H1 (cell line): ENCODE data around the gene MICOS13. TPM values are rescaled to one million over a fixed set of nuclear protein-coding genes. Genes with fewer than 3 reads are reported as not detected.

ENCODE experiments used
- ASH2L ChIP-seq: fragments of 200-600, 300-600 bp; sonication (generic); IDR thresholded peaks from one replicate; pipeline ENCODE4 v1.7.1; 2017; ENCODE audit warnings: low read length
- EP300 ChIP-seq, 2 experiments: IDR thresholded peaks; 1 replicate in 1 of 2; 2 replicates in 1 of 2; pipeline ENCODE4 v1.6.1; 2011 to 2012; ENCODE audit warnings: low read depth in 2 of 2, low read length in 2 of 2, mild to moderate bottlenecking in 2 of 2, borderline replicate concordance in 1 of 2, inconsistent platforms in 1 of 2, moderate library complexity in 1 of 2
- HDAC2 ChIP-seq, 2 experiments: fragments of 300-600 bp in 1 of 2; sonication (generic) in 1 of 2; IDR thresholded peaks; 2 replicates each; pipeline ENCODE4 v1.6.1; 2011 to 2012; ENCODE audit warnings: low read depth in 2 of 2, low read length in 2 of 2, mild to moderate bottlenecking in 2 of 2, moderate library complexity in 2 of 2, borderline replicate concordance in 1 of 2, inconsistent platforms in 1 of 2
- MAX ChIP-seq: IDR thresholded peaks from 2 replicates; pipeline ENCODE4 v1.6.1; 2012; ENCODE audit warnings: inconsistent platforms
- PHF8 ChIP-seq: fragments of 200-600 bp; sonication (generic); conservative IDR thresholded peaks from 2 replicates; pipeline ENCODE4 v1.7.1; 2012; ENCODE audit warnings: low read depth, mild to moderate bottlenecking, inconsistent platforms, low read length, moderate library complexity
- POLR2AphosphoS5 ChIP-seq: IDR thresholded peaks from 2 replicates; pipeline ENCODE4 v1.6.1; 2011; ENCODE audit warnings: low read depth, low read length
- RNF2 ChIP-seq: fragments of 200-900, 300-1000 bp; sonication (generic); IDR thresholded peaks from 2 replicates; pipeline ENCODE4 v1.7.1; 2016; ENCODE audit warnings: borderline replicate concordance, low read depth, mild to moderate bottlenecking, antibody characterized with exemption, low read length; ENCODE audit not compliant: poor library complexity, severe bottlenecking; ENCODE audit errors: missing control alignments
- SAP30 ChIP-seq: fragments of 300-600 bp; sonication (generic); IDR thresholded peaks from 2 replicates; pipeline ENCODE4 v1.7.1; 2012; ENCODE audit warnings: low read length, moderate library complexity, mild to moderate bottlenecking, inconsistent platforms; ENCODE audit not compliant: insufficient read depth, insufficient replicate concordance
- SP2 ChIP-seq: IDR thresholded peaks from 2 replicates; pipeline ENCODE4 v1.6.1; 2012; ENCODE audit warnings: mild to moderate bottlenecking, low read length, inconsistent platforms
- polyA plus RNA-seq, 7 experiments: library from polyadenylated mRNA; depleted of rRNA in 3 of 7; stranded (reverse) in 5 of 7; unstranded in 2 of 7; fragments of >200 nt in 5 of 7; fragments of 200-250 nt in 2 of 7; gene quantifications; 1 replicate in 5 of 7; 2 replicates in 1 of 7; 4 replicates in 1 of 7; pipeline versions ENCODE4 v1.2.1 to v1.2.3, GENCODE V29; 2011 to 2013; ENCODE audit warnings: missing spikeins in 2 of 7, mixed read lengths in 2 of 7
- total RNA-seq: library from RNA; stranded (reverse); fragmentation: NEBNext Ultra II Directional; extraction: Animal tissue kit (Norgen Biotek cat#: 25700); gene quantifications from 2 replicates; pipeline ENCODE4 v1.2.1, GENCODE V29; 2021
- TF ChIP-seq, protein P1 (sequence below), 3 experiments: IDR thresholded peaks; 1 replicate in 2 of 3; 2 replicates in 1 of 3; pipeline versions ENCODE4 v1.5.1 to v1.6.1; 2011; ENCODE audit warnings: low read length in 3 of 3, mild to moderate bottlenecking in 3 of 3, inconsistent platforms in 2 of 3, low read depth in 1 of 3, moderate library complexity in 1 of 3; ENCODE audit not compliant: insufficient read depth in 1 of 3; ENCODE audit errors: control extremely low read depth in 1 of 3
- TF ChIP-seq, protein P2 (sequence below): IDR thresholded peaks from 2 replicates; pipeline ENCODE4 v1.6.1; 2012; ENCODE audit warnings: low read length, inconsistent platforms

Gene MICOS13
- total and polyA plus RNA-seq, 2 of the 8 experiments (the other 6 are each of a cell fraction or from before 2014, with no cell fraction given): 17.3 to 36.1 TPM

DNA sequence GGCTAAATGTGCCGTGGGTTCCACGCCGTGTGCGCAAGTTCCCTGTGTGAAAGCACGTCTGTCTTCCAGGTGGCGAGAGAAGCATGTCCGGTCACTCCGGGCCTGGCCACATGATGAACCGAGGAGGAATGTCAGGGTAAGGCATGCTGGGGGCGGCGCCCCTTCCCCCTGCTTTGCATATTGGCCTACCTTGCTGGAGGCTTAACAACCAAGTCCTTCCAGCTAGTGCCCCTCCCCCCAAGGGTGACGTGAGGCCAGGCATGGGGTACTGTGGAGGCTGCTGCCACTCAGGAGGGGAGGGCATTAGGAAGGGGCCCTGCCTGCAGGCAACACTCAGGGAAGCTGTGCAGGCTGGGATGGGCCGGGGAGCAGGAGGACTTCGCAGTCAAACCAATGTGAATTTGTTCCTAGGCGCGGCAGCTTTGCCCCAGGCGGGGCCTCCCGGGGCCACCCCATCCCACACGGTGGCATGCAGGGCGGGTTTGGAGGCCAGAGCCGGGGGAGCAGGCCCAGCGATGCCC, 12.5 kb downstream of the MICOS13 start (continued):
- TF ChIP-seq RNF2 (no peak), PHF8 (no peak), POLR2AphosphoS5 (no peak; the same call in 1 of the 2 replicates), EP300 (IDR thresholded peaks at IDR 0.05; ENCODE audit: borderline replicate concordance in 1 of 2, low read depth in 2 of 2, low read length in 2 of 2) (no peak), HDAC2 (IDR thresholded peaks at IDR 0.05; ENCODE audit: borderline replicate concordance in 1 of 2, low read depth in 2 of 2, low read length in 2 of 2) (no peak), SAP30 (no peak), SP2 (no peak), ASH2L (no peak), MAX (peak; percentile 54)
- TF ChIP-seq, protein P1, sequence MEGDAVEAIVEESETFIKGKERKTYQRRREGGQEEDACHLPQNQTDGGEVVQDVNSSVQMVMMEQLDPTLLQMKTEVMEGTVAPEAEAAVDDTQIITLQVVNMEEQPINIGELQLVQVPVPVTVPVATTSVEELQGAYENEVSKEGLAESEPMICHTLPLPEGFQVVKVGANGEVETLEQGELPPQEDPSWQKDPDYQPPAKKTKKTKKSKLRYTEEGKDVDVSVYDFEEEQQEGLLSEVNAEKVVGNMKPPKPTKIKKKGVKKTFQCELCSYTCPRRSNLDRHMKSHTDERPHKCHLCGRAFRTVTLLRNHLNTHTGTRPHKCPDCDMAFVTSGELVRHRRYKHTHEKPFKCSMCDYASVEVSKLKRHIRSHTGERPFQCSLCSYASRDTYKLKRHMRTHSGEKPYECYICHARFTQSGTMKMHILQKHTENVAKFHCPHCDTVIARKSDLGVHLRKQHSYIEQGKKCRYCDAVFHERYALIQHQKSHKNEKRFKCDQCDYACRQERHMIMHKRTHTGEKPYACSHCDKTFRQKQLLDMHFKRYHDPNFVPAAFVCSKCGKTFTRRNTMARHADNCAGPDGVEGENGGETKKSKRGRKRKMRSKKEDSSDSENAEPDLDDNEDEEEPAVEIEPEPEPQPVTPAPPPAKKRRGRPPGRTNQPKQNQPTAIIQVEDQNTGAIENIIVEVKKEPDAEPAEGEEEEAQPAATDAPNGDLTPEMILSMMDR (IDR thresholded peaks at IDR 0.05; ENCODE audit: control extremely low read depth in 1 of 3, insufficient read depth in 1 of 3, low read depth in 1 of 3, low read length in 3 of 3): no peak
- TF ChIP-seq, protein P2, sequence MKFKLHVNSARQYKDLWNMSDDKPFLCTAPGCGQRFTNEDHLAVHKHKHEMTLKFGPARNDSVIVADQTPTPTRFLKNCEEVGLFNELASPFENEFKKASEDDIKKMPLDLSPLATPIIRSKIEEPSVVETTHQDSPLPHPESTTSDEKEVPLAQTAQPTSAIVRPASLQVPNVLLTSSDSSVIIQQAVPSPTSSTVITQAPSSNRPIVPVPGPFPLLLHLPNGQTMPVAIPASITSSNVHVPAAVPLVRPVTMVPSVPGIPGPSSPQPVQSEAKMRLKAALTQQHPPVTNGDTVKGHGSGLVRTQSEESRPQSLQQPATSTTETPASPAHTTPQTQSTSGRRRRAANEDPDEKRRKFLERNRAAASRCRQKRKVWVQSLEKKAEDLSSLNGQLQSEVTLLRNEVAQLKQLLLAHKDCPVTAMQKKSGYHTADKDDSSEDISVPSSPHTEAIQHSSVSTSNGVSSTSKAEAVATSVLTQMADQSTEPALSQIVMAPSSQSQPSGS: no peak
